D721Med (cell line): ENCODE data around the gene CDC42BPB.

Experiments
- DNase-seq: peaks from one replicate; pipeline ENCODE4 v3.0.0; 2011; ENCODE audit warnings: low spot score; ENCODE audit not compliant: insufficient read length
- FAIRE-seq: peaks from 2 replicates; lab custom pipeline; 2011; peaks lifted over from hg19 to GRCh38; lab: Jason Lieb, UNC
- TF ChIP-seq, protein P1 (sequence below): IDR thresholded peaks from 2 replicates; pipeline ENCODE4 v1.5.1; 2012; ENCODE audit warnings: mild to moderate bottlenecking, control low read depth; ENCODE audit not compliant: insufficient read depth; ENCODE audit errors: missing control alignments

CDC42BPB gene

GRCh38 chr14:103097994-103098957 lies 40.9 kb upstream of the CDC42BPB start:
- no peak for DNase-seq
- TF ChIP-seq, protein P1, sequence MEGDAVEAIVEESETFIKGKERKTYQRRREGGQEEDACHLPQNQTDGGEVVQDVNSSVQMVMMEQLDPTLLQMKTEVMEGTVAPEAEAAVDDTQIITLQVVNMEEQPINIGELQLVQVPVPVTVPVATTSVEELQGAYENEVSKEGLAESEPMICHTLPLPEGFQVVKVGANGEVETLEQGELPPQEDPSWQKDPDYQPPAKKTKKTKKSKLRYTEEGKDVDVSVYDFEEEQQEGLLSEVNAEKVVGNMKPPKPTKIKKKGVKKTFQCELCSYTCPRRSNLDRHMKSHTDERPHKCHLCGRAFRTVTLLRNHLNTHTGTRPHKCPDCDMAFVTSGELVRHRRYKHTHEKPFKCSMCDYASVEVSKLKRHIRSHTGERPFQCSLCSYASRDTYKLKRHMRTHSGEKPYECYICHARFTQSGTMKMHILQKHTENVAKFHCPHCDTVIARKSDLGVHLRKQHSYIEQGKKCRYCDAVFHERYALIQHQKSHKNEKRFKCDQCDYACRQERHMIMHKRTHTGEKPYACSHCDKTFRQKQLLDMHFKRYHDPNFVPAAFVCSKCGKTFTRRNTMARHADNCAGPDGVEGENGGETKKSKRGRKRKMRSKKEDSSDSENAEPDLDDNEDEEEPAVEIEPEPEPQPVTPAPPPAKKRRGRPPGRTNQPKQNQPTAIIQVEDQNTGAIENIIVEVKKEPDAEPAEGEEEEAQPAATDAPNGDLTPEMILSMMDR, result no peak
- FAIRE-seq, result no peak

- FAIRE-seq (no peak), DNase-seq (no peak)
- TF ChIP-seq, protein P1, result no peak
Measured at GRCh38 chr14:103097244-103097993, 40.1 kb upstream of the CDC42BPB start.

DNA sequence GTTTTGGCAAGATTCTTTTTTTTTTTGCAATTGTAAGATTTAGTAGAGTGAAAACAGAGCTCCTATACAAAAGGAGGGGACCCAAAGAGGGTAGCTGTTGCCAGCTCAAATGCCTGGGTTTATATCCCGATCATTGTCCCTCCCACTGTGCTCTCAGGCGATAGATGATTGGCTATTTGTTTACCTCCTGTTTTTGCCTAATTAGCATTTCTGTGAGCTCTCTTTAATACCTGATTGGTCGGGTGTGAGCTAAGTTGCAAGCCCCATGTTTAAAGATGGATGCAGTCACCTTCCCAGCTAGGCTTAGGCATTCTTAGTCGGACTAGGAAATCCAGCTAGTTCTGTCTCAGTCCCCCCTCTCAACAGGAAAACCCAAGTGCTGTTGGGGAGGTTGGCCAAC lies 39.0 kb upstream of the CDC42BPB start:
- DNase-seq (no peak), FAIRE-seq (no peak)
- TF ChIP-seq, protein P1, result no peak

GRCh38 chr14:103095210-103095778 lies 37.9 kb upstream of the CDC42BPB start:
- no peak for FAIRE-seq
- TF ChIP-seq, protein P1, result no peak
- no peak for DNase-seq

DNA sequence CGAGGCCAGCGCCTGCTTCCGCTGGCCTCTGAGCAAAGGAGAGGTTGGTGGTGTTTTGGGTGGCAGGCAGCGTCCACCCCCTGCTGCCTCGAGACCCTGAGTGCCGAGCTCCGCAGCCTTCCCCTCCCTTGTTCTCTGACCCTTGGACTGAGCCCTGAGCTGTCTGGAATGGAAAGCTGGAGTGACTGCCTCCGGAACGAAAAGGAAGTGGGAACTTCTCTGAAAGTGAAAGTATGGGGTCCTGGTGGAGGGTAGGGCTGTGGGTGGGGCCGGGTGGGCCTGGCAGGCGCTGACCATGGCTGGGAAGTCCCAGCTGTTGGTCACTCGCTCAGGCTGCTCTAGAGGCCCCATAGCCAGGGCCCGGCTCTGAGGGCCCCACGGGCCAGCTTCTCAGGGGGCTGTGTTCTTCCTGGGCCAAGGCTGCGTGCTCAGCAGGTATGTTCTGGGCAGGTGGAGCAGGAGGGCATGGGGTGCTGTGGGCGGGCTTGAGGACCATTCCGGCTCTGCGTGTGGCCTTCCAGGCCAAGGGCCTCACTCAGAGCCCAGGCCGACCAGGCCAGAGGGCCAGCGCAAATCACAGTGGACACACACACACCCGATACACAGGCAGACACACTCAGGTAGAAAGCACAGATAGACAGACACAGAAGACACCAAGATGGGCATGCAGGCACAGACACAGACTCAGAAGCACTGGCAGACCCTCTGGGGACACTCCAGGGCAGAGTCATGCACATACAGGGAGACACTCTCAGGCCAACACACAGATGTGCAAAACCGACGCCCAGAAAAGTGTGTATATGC lies 37.3 kb upstream of the CDC42BPB start, which contains the start of gene EXOC3L4:
TSS of gene EXOC3L4 (plus strand) at position 320 of the 804 bp plus-strand sequence. CDS start 5,495 bp downstream, outside the sequence.
- FAIRE-seq (no peak), DNase-seq (no peak)

More for the DNA sequence above, 37.3 kb upstream of the CDC42BPB start, which contains the start of gene EXOC3L4:
- TF ChIP-seq, protein P1, result no peak
